Activated CD4-positive, alpha-beta T cell treated with anti-CD3 and anti-CD28 coated beads, Interleukin-2, Interleukin-4, amounts not matched to agents 100 ng/mL and 50 ng/mL, durations not matched to agents 16 hours and 8 hours (primary cell): Measurements from ENCODE around the gene LARP4B.
"Not testable (repeated sequence)": the region's sequence is repeated elsewhere in the genome, so short reads cannot be mapped to it uniquely, and the experiment has no call there.

ENCODE experiments used
- DNase-seq: peaks from one replicate; pipeline ENCODE4 v3.0.0-alpha.2; 2020; ENCODE audit warnings: low spot score

Gene LARP4B

DNA sequence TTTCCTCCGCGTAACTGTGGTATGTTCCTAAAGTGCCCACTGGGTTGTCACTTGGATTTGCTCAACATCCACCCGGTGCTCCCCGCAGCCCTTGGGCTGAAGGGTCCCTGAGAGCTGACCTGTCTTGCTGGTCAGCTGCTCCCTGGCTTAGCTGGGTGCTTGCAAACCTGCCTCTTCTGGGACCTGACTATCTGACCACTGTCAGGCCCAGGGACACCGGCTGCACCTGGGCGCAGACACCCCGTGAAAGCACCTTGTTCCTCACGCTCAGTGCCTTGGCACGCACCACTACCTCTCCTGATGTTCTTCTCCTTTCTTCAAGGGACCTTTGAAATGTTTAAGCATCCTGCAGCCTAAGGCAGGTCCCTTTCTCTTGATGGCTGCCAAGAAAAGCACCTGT, 26.6 kb upstream of the LARP4B start:
- no peak for DNase-seq

DNA sequence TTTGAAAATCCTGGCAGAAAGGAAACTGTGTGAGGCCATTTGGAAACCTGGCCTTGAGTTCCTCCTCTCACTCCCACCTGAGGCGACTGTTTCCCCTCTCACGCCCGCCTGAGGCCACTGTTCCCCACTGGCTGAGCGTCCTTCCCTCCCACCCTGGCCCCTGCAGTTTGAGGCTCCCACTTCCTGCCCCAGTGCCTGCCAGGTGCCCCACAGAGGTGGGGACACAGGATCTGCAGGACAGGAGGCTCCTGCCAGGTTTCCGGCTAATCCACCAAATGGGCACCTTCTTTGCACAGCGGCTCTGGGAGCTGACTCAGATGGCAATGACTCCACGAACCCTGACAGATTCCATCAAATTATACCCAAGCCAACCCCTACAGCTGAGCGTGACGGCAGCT, 24.3 kb upstream of the LARP4B start:
- DNase-seq, result no peak

DNA sequence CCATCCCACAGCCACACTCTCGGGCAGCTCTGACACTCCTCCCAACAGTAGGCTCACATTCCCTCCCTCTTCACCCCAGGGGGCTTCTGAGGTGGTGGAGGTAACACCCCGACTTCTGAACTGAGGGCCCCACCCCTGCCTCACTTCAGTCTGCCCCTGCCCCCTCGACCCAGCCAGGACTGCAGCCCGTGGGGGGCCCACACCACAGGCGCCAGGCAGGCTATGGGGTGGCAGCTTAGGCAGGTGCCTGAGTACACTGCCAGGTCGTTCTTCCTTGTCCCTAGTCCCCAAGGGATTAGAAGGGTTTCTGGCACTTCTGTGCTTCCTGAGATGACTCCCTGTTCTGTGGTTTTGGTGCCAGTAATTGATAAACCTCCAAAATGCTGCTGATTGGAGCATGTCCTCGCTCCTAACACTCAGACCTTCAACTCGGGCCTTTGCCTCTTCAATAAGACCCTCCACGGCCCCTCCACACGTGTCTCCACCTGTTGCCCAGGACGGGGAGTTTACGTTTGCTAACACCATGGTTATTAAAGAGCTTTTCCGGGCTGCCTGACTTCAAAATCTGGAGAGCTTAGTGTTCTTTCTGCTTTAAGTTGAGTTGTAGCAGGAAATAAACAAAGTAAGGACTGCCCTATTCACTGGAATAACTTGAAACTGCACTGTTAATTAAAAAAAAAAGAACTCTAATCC, 23.8 kb upstream of the LARP4B start:
- DNase-seq, result no peak

GRCh38 chr10:954396-954795, 22.9 kb upstream of the LARP4B start:
- DNase-seq, result no peak

GRCh38 chr10:953836-954235, 22.3 kb upstream of the LARP4B start:
- DNase-seq, result no peak

DNA sequence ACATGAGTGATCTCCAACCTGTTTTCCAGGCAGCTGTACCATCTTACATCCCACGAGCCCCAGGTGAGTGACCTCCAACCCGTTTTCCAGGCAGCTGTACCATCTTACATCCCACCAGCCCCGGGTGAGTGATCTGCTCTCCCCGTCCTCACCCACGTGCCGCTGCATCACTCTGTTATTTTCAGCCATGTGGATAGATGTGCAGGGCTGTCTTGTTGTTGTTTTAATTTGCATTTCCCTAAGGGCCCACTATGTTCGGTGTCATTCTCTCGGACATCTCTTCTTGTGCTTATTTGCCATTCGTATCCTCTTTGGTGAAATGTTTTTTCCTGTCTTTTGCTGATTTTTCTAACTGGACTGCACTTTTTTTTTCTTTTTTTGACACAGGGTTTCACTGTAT, 17.9 kb upstream of the LARP4B start:
- DNase-seq, result no peak

GRCh38 chr10:948347-948746, 16.8 kb upstream of the LARP4B start:
- DNase-seq, result no peak

DNA sequence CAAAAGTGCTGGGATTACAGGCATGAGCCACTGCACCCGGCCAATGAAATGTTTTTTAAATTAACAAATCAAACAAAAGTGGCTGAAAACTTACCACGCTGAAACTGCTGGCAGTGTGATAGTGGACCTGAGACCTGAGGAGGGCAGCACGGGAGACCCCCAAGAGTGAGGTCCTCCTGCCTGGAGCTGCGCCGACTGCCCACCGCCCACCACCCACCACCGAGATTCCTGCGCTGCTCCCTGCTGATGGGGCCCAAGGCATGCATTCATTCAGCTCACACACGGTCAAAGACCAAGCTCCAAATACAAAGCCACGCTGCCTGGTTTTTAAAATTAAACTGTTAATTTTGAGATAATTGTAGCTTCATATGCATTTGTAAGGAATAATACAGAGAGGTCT, 16.4 kb upstream of the LARP4B start:
- no peak for DNase-seq

GRCh38 chr10:947051-947450, 15.5 kb upstream of the LARP4B start:
- DNase-seq, result no peak

DNA sequence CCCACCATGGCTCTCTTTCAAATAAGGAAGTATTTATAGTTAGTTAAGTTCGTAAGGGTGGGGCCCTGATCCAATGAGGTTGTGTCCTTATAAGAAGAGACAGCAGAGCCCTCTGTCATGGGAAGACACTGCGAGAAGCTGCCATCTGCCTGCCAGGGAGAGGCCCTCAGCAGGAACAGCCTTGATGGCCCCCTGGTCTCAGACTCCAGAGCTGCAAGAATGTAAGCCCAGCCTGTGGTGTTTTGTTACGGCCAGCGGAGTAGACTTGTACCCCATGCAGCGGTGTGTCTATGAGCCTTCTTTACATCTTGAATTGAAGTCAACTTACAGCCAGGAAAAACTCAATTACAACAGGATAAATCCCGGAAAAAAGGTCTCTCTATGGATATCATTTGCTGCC, 14.3 kb upstream of the LARP4B start:
- no peak for DNase-seq

GRCh38 chr10:944034-944831, 12.7 kb upstream of the LARP4B start:
- DNase-seq, result peak; percentile 8

GRCh38 chr10:943334-944033, 12.0 kb upstream of the LARP4B start:
- no peak for DNase-seq

DNA sequence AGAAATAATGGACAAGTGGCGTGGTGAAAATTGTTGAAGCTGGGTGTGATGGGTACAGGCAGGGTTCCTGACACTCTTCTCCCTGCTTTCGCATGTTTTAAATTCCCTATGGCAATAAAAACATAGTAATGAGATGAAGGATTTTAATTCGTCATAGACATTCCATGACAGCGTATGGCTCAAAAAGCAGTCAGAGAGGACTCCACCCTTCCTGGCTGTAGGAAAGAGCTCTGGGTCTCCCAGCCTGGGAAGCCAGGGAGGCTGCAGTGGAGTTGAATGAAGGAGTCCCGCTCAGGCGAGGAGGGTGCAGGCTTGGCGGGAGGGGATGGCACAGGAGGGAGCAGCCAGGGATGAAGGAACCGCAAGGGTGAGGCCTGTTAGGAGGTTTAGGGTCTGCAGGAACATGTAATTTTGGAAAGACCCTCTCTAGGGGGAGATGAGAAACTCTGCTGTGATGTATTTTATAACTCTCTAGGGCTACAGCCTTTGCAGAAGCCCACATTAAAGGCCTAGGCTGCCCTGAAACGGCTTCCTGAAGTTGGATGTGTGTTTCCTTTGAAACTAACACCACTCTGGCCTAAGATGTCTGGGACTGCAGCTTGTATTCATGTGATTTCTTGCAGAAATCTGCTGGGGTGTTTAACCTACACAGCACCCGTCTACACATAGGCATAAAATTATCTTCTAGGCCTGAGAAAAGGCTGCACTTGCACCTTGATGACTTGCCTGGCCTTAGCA, 7.6 kb upstream of the LARP4B start:
- no peak for DNase-seq

DNA sequence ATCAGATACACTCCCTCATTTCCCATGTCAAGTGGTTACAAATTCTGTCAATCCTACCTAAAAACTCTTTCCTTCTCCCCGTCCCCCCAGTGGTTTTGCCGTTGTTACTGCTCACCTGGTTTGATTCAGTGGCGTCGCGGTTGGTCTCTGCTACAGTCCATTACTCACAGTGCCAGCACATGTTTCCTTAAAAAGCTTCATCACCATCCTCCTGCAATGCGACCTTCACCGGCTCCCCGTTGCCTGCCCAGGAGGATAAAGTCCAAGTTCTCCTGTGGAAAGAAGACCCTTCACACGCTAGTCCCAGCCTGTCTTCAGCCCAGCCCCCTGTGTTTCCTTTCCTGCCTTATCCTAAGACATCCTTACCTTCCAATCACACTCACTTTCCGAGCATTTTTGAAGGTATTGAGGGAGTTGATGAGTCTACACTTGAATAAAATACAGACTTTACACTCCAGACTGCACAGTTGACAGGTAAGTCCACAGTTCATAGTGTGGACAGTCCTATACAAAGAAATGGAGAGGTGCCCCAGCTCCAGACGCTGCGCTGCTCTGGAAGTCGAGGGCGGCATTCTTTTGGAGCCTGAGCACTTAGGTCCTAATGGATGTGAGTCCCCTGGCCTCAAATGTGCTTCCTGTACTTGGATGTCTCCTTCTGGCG, 3.4 kb upstream of the LARP4B start:
- DNase-seq, result no peak

DNA sequence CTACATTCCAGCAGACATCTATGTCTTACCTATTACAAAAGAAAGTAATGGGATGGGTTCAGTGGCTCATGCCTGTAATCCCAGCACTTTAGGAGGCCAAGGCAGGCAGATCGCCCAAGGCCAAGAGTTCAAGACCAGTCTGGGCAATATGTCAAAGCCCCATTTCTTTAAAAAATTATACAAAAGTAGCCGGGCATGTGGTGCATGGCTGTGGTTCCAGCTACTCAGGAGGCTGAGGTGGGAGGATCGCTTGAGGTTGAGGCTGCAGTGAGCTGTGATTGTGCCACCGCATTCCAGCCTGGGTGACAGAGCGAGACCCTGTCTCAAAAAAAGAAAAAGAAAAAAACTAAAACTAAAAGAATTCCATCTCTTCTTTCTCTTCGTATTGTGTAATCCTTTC, 2.7 kb upstream of the LARP4B start:
- not testable (repeated sequence) for DNase-seq

DNA sequence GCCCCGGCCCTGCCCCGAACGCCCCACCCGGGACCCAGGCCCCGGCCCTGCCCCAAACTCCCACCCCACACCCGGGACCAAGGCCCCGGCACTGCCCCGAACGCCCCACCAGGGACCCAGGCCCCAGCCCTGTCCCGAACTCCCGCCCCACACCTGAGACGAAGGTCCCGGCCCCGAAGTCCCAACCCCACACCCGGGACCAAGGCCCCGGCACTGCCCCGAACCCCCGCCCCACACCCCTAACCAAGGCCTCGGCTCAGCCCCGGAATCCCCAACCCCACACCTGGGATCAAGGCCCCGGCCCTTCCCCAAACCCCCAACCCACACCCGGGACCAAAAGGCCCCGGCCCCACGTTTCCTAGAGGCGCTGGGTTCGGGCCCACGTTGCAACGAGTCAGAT, 1.1 kb upstream of the LARP4B start:
- DNase-seq, result no peak

- peak; percentile 14 for DNase-seq
Observed at GRCh38 chr10:930625-931325, 730 bp downstream of the LARP4B start.

- DNase-seq, result no peak
Observed at GRCh38 chr10:929960-930624, 1.4 kb downstream of the LARP4B start.

GRCh38 chr10:927131-927530, 4.4 kb downstream of the LARP4B start:
- no peak for DNase-seq

DNA sequence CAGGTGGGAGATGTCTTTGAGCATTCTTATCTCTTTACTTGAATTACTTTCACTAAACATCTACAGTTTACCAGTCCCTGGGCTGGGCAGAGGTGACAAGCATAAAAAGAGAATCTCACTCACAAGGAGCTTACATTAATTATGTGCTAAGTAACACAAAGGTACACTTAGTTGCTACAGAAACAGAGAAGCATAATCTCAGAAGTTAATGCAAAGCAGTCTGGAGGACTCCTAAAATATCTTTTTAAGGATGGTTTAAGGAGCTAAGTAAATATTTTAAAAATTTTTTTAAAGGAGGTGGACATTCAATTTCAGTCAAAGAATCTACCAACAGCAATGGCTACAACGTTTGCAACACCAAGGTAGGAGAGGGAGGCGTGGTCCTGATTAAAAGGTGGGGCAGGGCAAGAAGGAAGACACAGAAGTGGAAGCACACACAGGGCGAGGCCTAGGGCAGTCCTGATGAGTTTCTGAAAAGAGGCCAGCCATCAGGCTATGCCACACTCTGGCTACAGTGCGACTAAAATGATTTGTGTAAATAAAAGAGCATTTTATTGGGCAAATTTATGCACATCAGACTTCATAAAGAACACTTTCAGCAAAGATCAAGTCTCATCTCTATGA, 5.3 kb downstream of the LARP4B start:
- no peak for DNase-seq
